Measurements from ENCODE around the gene FAM171A2.
"Not testable (repeated sequence)": the region's sequence is repeated elsewhere in the genome, so short reads cannot be mapped to it uniquely, and the experiment has no call there.

FAM171A2 gene

DNA sequence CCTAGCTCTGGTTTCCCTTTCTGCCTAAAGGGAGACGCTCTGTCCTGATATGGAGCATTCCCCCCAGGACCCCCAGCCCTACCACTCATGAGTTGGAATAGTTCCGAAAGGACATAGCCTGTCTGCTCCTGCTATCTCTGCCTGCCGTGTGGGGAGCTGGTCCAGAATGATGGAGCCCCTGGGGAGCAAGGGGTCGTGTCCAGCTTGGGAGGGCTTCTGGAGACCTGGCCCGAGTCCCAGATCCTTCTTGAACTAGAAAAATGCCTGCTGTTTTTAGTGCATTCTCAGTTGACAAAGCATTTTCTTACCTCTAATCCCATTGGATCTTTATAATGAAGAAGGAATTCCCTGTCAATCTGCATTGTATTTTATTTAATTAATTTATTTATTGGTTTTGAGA, 27.7 kb downstream of the FAM171A2 start:
- no peak overlapping the region for H3K4me3 ChIP-seq (ENCODE audit: low read depth, low read length)
- no peak for TF ChIP-seq POLR2A (IDR thresholded peaks at IDR 0.05; ENCODE audit: extremely low read depth, insufficient read length)
- TF ChIP-seq, protein P1, sequence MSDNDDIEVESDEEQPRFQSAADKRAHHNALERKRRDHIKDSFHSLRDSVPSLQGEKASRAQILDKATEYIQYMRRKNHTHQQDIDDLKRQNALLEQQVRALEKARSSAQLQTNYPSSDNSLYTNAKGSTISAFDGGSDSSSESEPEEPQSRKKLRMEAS (IDR thresholded peaks at IDR 0.05; ENCODE audit: low read depth, low read length): no peak
- TF ChIP-seq MYC (IDR thresholded peaks at IDR 0.05; ENCODE audit: low read depth, low read length): no peak
- TF ChIP-seq, protein P2, sequence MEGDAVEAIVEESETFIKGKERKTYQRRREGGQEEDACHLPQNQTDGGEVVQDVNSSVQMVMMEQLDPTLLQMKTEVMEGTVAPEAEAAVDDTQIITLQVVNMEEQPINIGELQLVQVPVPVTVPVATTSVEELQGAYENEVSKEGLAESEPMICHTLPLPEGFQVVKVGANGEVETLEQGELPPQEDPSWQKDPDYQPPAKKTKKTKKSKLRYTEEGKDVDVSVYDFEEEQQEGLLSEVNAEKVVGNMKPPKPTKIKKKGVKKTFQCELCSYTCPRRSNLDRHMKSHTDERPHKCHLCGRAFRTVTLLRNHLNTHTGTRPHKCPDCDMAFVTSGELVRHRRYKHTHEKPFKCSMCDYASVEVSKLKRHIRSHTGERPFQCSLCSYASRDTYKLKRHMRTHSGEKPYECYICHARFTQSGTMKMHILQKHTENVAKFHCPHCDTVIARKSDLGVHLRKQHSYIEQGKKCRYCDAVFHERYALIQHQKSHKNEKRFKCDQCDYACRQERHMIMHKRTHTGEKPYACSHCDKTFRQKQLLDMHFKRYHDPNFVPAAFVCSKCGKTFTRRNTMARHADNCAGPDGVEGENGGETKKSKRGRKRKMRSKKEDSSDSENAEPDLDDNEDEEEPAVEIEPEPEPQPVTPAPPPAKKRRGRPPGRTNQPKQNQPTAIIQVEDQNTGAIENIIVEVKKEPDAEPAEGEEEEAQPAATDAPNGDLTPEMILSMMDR (IDR thresholded peaks at IDR 0.05; ENCODE audit: low read depth, low read length): no peak
- DNase-seq (ENCODE audit: low read depth): no peak

DNA sequence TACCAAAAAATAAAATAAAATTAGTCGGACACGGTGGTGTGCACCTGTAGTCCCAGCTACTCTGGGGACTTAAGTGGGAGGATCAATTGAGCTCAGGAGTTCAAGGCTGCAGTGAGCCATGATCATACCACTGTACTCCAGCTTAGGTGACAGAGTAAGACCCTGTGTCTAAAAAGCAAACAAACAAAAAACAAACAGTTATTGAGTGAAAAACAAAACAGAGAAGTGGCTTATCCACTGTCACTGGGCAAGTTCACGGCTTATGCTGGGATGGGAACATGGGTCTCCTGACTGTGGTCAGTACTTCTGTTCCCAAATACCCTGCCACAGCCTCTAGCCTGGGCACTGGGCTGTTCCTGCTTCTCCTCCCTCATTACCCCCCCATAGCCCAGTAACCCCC, 28.1 kb downstream of the FAM171A2 start:
- H3K4me3 ChIP-seq (ENCODE audit: low read depth, low read length): no peak overlapping the region
- DNase-seq (ENCODE audit: low read depth): no peak
- TF ChIP-seq, protein P1 (IDR thresholded peaks at IDR 0.05; ENCODE audit: low read depth, low read length): no peak

DNA sequence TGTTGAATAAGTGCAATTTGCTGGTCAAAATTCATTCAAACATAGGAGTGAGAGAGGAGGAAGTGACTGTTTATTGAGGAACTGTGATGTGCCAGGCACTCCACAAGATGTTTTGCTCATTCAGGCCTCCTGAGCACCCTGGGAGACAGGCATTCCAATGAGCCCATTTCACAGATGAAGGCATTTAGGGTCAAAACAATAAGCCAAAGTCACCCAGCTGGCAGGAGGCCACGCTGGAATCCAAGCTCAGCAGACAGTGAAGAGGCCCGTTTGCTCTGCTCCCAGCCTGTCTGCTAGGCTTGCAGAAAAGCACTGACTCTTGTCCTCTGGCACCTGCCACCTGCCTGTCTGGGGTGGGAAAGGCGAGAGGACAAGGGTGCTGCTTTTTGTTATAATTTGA, 28.9 kb downstream of the FAM171A2 start:
- no peak overlapping the region for H3K4me3 ChIP-seq (ENCODE audit: low read depth, low read length)
- peak; percentile 52 for DNase-seq (ENCODE audit: low read depth)
- TF ChIP-seq POLR2A (IDR thresholded peaks at IDR 0.05; ENCODE audit: extremely low read depth, insufficient read length) (no peak), MYC (IDR thresholded peaks at IDR 0.05; ENCODE audit: low read depth, low read length) (no peak)
- TF ChIP-seq, protein P1 (IDR thresholded peaks at IDR 0.05; ENCODE audit: low read depth, low read length): no peak
- TF ChIP-seq, protein P2 (IDR thresholded peaks at IDR 0.05; ENCODE audit: low read depth, low read length): no peak

DNA sequence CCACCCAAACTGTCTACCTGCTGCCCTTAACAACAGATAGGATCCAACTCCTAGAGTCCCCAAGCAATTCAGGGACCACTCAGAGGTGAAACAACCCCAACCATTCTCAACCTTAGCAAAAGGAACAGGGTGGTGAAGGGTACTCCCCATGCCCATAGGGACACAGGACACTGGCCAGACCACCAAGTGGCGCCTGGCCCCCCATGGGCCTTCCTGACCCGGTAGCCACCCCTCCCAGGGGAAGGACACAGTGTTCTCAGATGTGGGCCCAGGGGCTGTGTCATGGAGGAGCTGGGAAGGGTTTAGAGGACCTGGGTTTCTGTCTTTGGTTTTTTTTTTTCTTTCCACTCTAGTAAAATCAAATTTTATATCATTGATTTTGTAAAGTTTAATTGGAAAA, 29.3 kb downstream of the FAM171A2 start:
- DNase-seq (ENCODE audit: low read depth): no peak
- TF ChIP-seq, protein P1 (IDR thresholded peaks at IDR 0.05; ENCODE audit: low read depth, low read length): no peak
- TF ChIP-seq, protein P2 (IDR thresholded peaks at IDR 0.05; ENCODE audit: low read depth, low read length): no peak
- TF ChIP-seq POLR2A (IDR thresholded peaks at IDR 0.05; ENCODE audit: extremely low read depth, insufficient read length) (no peak), MYC (IDR thresholded peaks at IDR 0.05; ENCODE audit: low read depth, low read length) (no peak)
- no peak overlapping the region for H3K4me3 ChIP-seq (ENCODE audit: low read depth, low read length)

DNA sequence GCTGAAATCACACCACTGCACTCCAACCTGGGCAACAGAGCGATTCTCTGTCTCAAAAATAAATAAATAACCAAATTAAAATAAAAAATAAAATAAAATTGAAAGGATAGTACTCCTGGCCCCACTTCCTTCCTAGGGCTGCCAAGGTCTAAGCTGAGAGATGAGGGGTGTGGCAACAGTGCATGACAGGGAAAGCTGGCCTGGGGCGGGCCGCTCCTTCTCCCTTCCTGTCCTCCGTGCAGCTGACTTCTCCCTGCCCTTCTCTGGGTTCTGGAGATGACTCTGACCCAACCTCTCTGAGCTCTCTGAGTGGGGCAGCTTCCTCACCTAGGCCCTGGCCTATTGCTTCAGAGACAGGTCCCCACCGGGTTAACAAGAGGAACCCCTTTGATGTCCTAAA, 30.3 kb downstream of the FAM171A2 start:
- TF ChIP-seq, protein P1 (IDR thresholded peaks at IDR 0.05; ENCODE audit: low read depth, low read length): no peak
- TF ChIP-seq, protein P2 (IDR thresholded peaks at IDR 0.05; ENCODE audit: low read depth, low read length): no peak
- TF ChIP-seq POLR2A (IDR thresholded peaks at IDR 0.05; ENCODE audit: extremely low read depth, insufficient read length) (no peak), MYC (IDR thresholded peaks at IDR 0.05; ENCODE audit: low read depth, low read length) (no peak)
- peak; percentile 61 for DNase-seq (ENCODE audit: low read depth)
- no peak overlapping the region for H3K4me3 ChIP-seq (ENCODE audit: low read depth, low read length)

DNA sequence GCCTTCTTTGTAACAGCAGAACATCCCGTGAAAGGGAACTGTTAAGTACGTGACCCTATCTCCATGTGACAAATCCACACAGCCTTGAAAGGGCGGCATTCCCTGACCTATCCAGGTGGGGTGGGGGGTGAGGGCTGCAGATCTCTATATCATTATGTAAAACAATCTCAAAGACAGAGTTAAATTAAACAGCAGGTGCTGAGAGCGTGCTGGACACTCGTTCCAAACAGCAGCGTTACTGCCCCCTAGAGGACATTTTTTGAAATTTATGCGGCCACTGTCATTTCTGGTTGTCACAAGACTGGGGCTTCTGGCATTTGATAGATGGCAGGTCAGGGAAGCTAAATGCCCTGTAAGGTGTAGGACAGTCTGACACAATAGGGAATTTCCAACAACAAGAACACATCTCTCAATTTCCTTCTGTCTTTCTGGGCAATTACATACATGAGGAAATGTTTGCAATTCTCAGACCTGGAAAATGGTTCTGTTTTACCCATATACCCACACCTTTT, 32.3 kb downstream of the FAM171A2 start:
- no peak overlapping the region for H3K4me3 ChIP-seq (ENCODE audit: low read depth, low read length)
- TF ChIP-seq POLR2A (IDR thresholded peaks at IDR 0.05; ENCODE audit: extremely low read depth, insufficient read length): no peak
- peak; percentile 78 for TF ChIP-seq MYC (IDR thresholded peaks at IDR 0.05; ENCODE audit: low read depth, low read length)
- TF ChIP-seq, protein P1 (IDR thresholded peaks at IDR 0.05; ENCODE audit: low read depth, low read length): peak; percentile 73
- TF ChIP-seq, protein P2 (IDR thresholded peaks at IDR 0.05; ENCODE audit: low read depth, low read length): peak; percentile 77
- DNase-seq (ENCODE audit: low read depth): peak; percentile 87

DNA sequence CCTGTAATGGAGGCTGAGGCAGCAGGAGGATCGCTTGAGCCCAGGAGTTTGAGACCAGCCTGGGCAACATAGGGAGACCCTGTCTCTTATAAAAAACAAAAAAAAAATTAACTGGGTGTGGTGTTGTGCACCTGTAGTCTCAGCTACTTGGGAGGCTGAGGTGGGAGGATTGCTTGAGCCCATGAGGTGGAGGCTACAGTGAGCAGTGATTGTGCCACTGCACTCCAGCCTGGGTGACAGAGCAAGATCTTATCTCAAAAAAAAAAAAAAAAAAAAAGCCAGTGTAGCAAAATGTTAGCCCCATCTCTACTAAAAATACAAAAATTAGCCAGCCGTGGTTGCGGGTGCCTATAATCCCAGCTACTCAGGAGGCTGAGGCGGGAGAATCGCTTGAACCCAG, 33.4 kb downstream of the FAM171A2 start:
- H3K4me3 ChIP-seq (ENCODE audit: low read depth, low read length); DNase-seq (ENCODE audit: low read depth): not testable (repeated sequence)

DNA sequence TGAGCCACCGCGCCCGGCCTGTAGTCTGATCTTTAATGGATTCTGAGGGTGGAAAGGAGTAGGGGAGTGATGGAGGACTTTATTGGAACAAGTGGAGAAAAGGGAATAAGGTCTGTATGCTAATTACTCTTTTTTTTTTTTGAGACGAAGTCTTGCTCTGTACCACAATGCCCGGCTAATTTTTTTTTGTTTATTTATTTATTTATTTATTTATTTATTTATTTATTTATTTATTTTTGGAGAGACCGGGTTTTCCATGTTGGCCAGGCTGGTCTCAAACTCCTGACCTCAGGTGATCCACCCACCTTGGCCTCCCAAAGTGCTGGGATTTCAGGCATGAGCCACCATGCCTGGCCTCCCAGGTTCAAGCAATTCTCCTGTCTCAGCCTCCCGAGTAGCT, 34.1 kb downstream of the FAM171A2 start:
- DNase-seq (ENCODE audit: low read depth); H3K4me3 ChIP-seq (ENCODE audit: low read depth, low read length): not testable (repeated sequence)

Measured in NB4 (cell line).